ENCODE measurements around the gene HDGF. TPM values are rescaled to one million over a fixed set of nuclear protein-coding genes. Genes with fewer than 3 reads are reported as not detected.

Gene HDGF
- total RNA-seq, 1 experiment from 2014 or later, result 325 TPM

DNA sequence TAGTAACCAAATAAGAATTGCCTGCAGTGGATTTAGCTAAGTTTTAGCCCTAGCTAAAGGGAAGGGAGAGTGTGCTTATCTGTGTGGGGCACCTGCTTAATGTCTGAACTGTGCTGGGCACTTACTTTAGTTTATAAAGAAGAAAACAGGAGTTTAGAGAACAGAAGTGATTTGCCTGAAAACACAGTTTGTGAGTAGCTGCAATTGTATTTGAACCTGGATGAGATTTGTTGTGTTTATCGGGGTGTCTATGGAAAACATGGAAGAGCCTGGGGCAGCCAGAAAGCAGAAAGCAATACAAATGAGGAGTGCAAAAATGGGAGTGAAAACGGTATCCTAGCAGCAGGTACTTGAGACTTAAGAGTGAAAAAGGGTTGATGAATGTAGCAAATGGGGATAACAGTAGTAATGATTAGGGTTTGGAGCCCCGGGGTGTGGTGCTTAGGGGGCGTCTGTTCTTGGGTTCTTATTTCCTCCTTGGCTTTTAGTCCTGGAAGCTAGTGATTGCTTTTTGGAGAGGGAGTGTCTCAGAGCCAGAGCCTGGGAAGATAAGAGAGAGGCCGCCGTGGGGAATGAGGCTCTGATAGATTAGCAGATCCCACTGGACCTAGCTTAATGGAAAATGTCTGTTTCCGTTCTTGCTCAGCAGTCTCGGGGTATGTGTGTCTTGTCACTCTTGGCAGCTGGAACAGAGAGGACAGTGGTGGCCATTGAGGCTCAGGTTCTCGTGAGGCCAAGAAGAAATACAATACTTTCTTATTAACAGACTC, 21.4 kb upstream of the HDGF start:
- in situ Hi-C loops (cut with HindIII; ENCODE audit: low pct_unique_long_range_greater_than_20kb, low sequenced_read_pairs), result no loop called here
- no TSS peak for BruUV-seq (replicated peaks)
- Histone ChIP-seq H3K4me3 (ENCODE audit: low read depth in 2 of 2, low read length in 2 of 2) (no peak overlapping the region), H3K27ac (ENCODE audit: low read length) (no peak overlapping the region), H3K36me3 (ENCODE audit: control insufficient read depth, insufficient read depth, low read length) (peaks cover 10% of the 10 kb centered on the region), H3K27me3 (ENCODE audit: control insufficient read depth, insufficient read depth, low read length) (no peaks in the 10 kb centered on the region), H3K4me1 (ENCODE audit: control insufficient read depth, insufficient read depth, low read length) (peaks cover 28% of the 10 kb centered on the region), H3K9me3 (ENCODE audit: control insufficient read depth, insufficient read depth, low read depth, low read length) (no peaks in the 10 kb centered on the region)
- no peak for ATAC-seq
- DNase-seq (ENCODE audit: low read depth, low spot score), result no peak
- ChIA-PET CTCF (interaction anchor here (1.5 kb wide), 1 partner anchor 46 kb away, joined by 3 read pairs; no protein-coding TSS in a partner anchor), POLR2A (no interaction called here)
- intact Hi-C loops (cut with micrococcal nuclease; ENCODE audit: unreplicated experiment), result no loop called here
- TF ChIP-seq CTCF (IDR thresholded peaks at IDR 0.05) (no peak), POLR2AphosphoS5 (IDR thresholded peaks at IDR 0.05; ENCODE audit: low read depth, low read length) (no peak), TCF7L2 (IDR thresholded peaks at IDR 0.05; ENCODE audit: low read depth, low read length) (no peak), SIN3A (IDR thresholded peaks at IDR 0.05; ENCODE audit: borderline replicate concordance, insufficient read depth, low read depth, low read length) (no peak)
- TF ChIP-seq, protein P1, sequence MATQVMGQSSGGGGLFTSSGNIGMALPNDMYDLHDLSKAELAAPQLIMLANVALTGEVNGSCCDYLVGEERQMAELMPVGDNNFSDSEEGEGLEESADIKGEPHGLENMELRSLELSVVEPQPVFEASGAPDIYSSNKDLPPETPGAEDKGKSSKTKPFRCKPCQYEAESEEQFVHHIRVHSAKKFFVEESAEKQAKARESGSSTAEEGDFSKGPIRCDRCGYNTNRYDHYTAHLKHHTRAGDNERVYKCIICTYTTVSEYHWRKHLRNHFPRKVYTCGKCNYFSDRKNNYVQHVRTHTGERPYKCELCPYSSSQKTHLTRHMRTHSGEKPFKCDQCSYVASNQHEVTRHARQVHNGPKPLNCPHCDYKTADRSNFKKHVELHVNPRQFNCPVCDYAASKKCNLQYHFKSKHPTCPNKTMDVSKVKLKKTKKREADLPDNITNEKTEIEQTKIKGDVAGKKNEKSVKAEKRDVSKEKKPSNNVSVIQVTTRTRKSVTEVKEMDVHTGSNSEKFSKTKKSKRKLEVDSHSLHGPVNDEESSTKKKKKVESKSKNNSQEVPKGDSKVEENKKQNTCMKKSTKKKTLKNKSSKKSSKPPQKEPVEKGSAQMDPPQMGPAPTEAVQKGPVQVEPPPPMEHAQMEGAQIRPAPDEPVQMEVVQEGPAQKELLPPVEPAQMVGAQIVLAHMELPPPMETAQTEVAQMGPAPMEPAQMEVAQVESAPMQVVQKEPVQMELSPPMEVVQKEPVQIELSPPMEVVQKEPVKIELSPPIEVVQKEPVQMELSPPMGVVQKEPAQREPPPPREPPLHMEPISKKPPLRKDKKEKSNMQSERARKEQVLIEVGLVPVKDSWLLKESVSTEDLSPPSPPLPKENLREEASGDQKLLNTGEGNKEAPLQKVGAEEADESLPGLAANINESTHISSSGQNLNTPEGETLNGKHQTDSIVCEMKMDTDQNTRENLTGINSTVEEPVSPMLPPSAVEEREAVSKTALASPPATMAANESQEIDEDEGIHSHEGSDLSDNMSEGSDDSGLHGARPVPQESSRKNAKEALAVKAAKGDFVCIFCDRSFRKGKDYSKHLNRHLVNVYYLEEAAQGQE (IDR thresholded peaks at IDR 0.05; ENCODE audit: insufficient read depth in 1 of 2, low read depth in 2 of 2, low read length in 1 of 2), result no peak

DNA sequence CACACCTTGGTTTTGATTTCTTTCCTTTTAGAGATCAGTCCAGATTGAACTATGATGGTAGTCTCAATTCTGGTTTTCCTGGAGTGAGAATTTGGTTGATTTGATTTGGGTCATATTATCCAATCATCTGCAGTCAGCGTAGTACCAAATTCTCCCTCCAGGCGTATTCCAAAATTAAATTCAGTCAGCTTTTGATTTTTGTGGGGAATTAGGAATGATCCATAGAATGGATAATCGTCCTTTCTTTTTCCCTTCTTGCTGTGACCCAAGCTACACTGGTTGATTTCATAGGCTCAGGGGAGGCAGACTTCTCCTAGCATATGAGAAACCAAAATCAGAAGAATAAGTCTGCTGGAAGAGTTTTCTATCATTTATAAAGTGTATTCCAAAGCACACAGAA, 20.7 kb upstream of the HDGF start:
- ChIA-PET POLR2A (interaction anchor here (0.6 kb wide), 1 partner anchor 66 kb away, joined by 8 read pairs; no protein-coding TSS in a partner anchor), CTCF (interaction anchor here (1.5 kb wide), 1 partner anchor 45 kb away, joined by 3 read pairs; no protein-coding TSS in a partner anchor)
- TF ChIP-seq CTCF (IDR thresholded peaks at IDR 0.05), result no peak
- no peak for TF ChIP-seq POLR2AphosphoS5 (IDR thresholded peaks at IDR 0.05; ENCODE audit: low read depth, low read length)
- TF ChIP-seq SIN3A (IDR thresholded peaks at IDR 0.05; ENCODE audit: borderline replicate concordance, insufficient read depth, low read depth, low read length), result no peak
- no peak for TF ChIP-seq TCF7L2 (IDR thresholded peaks at IDR 0.05; ENCODE audit: low read depth, low read length)
- TF ChIP-seq, protein P1 (IDR thresholded peaks at IDR 0.05; ENCODE audit: insufficient read depth in 1 of 2, low read depth in 2 of 2, low read length in 1 of 2), result no peak
- Histone ChIP-seq H3K9me3 (ENCODE audit: control insufficient read depth, insufficient read depth, low read depth, low read length) (no peaks in the 10 kb centered on the region), H3K27ac (ENCODE audit: low read length) (no peak overlapping the region), H3K36me3 (ENCODE audit: control insufficient read depth, insufficient read depth, low read length) (peaks cover 10% of the 10 kb centered on the region), H3K27me3 (ENCODE audit: control insufficient read depth, insufficient read depth, low read length) (no peaks in the 10 kb centered on the region), H3K4me1 (ENCODE audit: control insufficient read depth, insufficient read depth, low read length) (peaks cover 26% of the 10 kb centered on the region), H3K4me3 (ENCODE audit: low read depth in 2 of 2, low read length in 2 of 2) (no peak overlapping the region)
- no peak for ATAC-seq
- intact Hi-C loops (cut with micrococcal nuclease; ENCODE audit: unreplicated experiment), result no loop called here
- DNase-seq (ENCODE audit: low read depth, low spot score), result no peak
- in situ Hi-C loops (cut with HindIII; ENCODE audit: low pct_unique_long_range_greater_than_20kb, low sequenced_read_pairs), result no loop called here
- BruUV-seq (replicated peaks), result no TSS peak
